Smooth muscle cell (in vitro differentiated cells): ENCODE measurements around the gene NHLRC2. TPM values are rescaled to one million over a fixed set of nuclear protein-coding genes. Genes with fewer than 3 reads are reported as not detected.

Experiments
- DNase-seq: peaks from one replicate; lab custom pipeline; 2025; ENCODE audit not compliant: unreplicated experiment; lab: John Stamatoyannopoulos, UW
- H2AFZ ChIP-seq: fragments of 200-600 bp; sonication (generic); 2 replicates; pipeline ENCODE4 v1.6.0; 2016; ENCODE audit warnings: antibody characterized with exemption, low read depth, mild to moderate bottlenecking
- H3F3A ChIP-seq: fragments of 200-600 bp; sonication (generic); 2 replicates; pipeline ENCODE4 v1.6.0; 2017; ENCODE audit warnings: antibody characterized with exemption, low read depth
- H3K27ac ChIP-seq: fragments of 200-600 bp; sonication (generic); 2 replicates; pipeline ENCODE4 v1.5.1; 2016; ENCODE audit warnings: low read depth, mild to moderate bottlenecking
- H3K27me3 ChIP-seq: fragments of 200-600 bp; sonication (generic); 2 replicates; pipeline ENCODE4 v1.6.1; 2016; ENCODE audit warnings: low read depth, mild to moderate bottlenecking
- H3K36me3 ChIP-seq: fragments of 200-600 bp; sonication (generic); 2 replicates; pipeline ENCODE4 v1.5.1; 2016; ENCODE audit warnings: low read depth
- H3K4me1 ChIP-seq: fragments of 200-600 bp; sonication (generic); 2 replicates; pipeline ENCODE4 v1.5.1; 2016; ENCODE audit warnings: low read depth
- H3K4me2 ChIP-seq: fragments of 200-600 bp; sonication (generic); 2 replicates; pipeline ENCODE4 v1.6.0; 2016; ENCODE audit warnings: mild to moderate bottlenecking
- H3K4me3 ChIP-seq: fragments of 200-600 bp; sonication (generic); 2 replicates; pipeline ENCODE4 v1.5.1; 2016; ENCODE audit warnings: mild to moderate bottlenecking
- H3K79me2 ChIP-seq: fragments of 200-600 bp; sonication (generic); 2 replicates; pipeline ENCODE4 v1.6.0; 2016; ENCODE audit warnings: low read depth, mild to moderate bottlenecking
- H3K9ac ChIP-seq: fragments of 200-600 bp; sonication (generic); 2 replicates; pipeline ENCODE4 v1.6.0; 2016; ENCODE audit warnings: low read depth
- H3K9me3 ChIP-seq: fragments of 200-600 bp; sonication (generic); replicated peaks from 2 replicates; pipeline ENCODE4 v1.5.1; 2016; ENCODE audit warnings: low read depth
- H4K20me1 ChIP-seq: fragments of 200-600 bp; sonication (generic); 2 replicates; pipeline ENCODE4 v1.6.0; 2016; ENCODE audit warnings: low read depth
- WGBS: methylation state at CpG from one replicate; pipeline ENCODE4 v1.1.7; 2016; ENCODE audit warnings: low lambda C conversion rate; 5-methylcytosine and 5-hydroxymethylcytosine counted together
- polyA plus RNA-seq: library from polyadenylated mRNA; unstranded; fragments of >200 nt; fragmentation: Nextera tagmentation; extraction: Ambion mirVana; gene quantifications from 2 replicates; pipeline ENCODE4 v1.2.1, GENCODE V29; 2016
- total RNA-seq: library from RNA; depleted of rRNA; stranded (reverse); fragments of >200 nt; gene quantifications from 2 replicates; pipeline ENCODE4 v1.2.3, GENCODE V29; 2014
- TF ChIP-seq, protein P1 (sequence below): fragments of 200-600 bp; sonication (generic); IDR thresholded peaks from 2 replicates; pipeline ENCODE4 v1.5.1; 2017; ENCODE audit warnings: borderline replicate concordance, mild to moderate bottlenecking, antibody characterized with exemption; ENCODE audit not compliant: insufficient read depth, poor library complexity, severe bottlenecking

The NHLRC2 gene
- total and polyA plus RNA-seq, 2 experiments from 2014 or later, result 5.1 to 14.4 TPM

DNA sequence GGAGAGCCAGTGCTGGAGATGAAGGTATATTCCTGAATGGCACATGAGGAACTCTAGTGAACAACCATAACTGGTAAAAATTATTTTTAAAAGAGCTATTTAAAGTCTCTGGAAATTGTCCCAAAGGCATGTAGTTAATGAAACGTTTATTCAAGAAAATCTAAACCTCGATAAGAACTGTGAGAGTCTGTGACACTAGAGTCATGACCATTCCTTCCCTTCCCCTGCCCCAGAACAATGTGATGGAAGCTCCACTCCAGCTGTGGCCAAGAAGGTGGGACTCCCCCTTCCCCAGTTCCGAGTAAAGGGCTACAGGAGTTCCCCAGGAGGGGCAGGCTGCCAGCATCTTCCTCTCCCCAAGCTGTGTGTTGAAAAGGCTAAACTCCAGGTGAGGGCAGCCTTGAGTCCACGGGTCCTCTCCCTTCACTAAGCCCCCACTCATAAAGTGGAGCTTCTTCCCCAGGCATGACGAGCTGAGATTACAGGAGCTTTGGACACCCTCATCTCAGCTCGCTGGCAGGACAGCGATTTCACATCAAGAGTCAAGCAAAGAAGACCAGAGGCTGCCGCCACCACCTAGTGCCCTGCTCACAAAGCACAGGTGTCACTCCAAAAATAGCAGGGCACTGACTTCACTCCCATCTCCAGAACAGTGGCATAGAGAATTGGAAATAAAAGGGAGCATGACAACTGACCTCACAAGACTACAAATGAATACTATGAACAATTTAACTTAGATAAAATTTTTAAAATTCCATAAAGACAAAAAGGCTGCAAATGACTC lies 68.5 kb downstream of the NHLRC2 start:
- no peak overlapping the region for H3K27ac ChIP-seq
- no peak for DNase-seq
- no peaks in the 10 kb centered on the region for H3F3A ChIP-seq
- H3K4me2 ChIP-seq, result no peak overlapping the region
- no peak overlapping the region for H2AFZ ChIP-seq
- H3K4me1 ChIP-seq, result no peaks in the 10 kb centered on the region
- WGBS, result 54% methylated on average over 8 of the region's 8 CpGs
- no peaks in the 10 kb centered on the region for H4K20me1 ChIP-seq
- H3K27me3 ChIP-seq, result peaks cover 8% of the 10 kb centered on the region
- H3K36me3 ChIP-seq, result no peaks in the 10 kb centered on the region
- H3K9me3 ChIP-seq, result no peaks in the 10 kb centered on the region
- TF ChIP-seq, protein P1, sequence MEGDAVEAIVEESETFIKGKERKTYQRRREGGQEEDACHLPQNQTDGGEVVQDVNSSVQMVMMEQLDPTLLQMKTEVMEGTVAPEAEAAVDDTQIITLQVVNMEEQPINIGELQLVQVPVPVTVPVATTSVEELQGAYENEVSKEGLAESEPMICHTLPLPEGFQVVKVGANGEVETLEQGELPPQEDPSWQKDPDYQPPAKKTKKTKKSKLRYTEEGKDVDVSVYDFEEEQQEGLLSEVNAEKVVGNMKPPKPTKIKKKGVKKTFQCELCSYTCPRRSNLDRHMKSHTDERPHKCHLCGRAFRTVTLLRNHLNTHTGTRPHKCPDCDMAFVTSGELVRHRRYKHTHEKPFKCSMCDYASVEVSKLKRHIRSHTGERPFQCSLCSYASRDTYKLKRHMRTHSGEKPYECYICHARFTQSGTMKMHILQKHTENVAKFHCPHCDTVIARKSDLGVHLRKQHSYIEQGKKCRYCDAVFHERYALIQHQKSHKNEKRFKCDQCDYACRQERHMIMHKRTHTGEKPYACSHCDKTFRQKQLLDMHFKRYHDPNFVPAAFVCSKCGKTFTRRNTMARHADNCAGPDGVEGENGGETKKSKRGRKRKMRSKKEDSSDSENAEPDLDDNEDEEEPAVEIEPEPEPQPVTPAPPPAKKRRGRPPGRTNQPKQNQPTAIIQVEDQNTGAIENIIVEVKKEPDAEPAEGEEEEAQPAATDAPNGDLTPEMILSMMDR, result no peak
- H3K79me2 ChIP-seq, result no peaks in the 10 kb centered on the region
- H3K4me3 ChIP-seq, result no peak overlapping the region
- no peak overlapping the region for H3K9ac ChIP-seq

DNA sequence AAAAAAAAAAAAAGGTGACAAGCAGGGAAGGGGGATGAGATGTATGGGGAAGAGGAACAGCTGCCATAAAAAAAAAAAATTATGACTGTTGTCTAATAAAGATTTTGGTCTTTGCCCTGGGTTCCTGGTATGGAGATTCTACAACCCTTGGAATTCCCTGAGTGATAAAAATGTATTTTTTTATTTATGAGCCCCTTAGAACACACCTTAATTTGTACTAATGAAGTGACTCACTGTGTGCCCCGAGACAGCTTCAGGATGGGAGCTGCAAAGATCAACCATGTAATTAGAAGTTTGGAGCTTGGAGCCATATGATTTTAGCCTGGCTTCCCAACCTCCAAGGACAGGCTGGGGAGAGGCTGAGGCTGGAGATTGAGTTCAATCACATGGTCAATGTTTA lies 69.7 kb downstream of the NHLRC2 start:
- Histone ChIP-seq H3K9me3 (no peaks in the 10 kb centered on the region), H4K20me1 (no peaks in the 10 kb centered on the region), H3F3A (no peaks in the 10 kb centered on the region), H3K4me2 (no peak overlapping the region), H3K27ac (no peak overlapping the region), H3K79me2 (no peaks in the 10 kb centered on the region), H2AFZ (no peak overlapping the region), H3K27me3 (peaks cover 8% of the 10 kb centered on the region), H3K36me3 (no peaks in the 10 kb centered on the region), H3K4me3 (no peak overlapping the region), H3K9ac (no peak overlapping the region), H3K4me1 (no peaks in the 10 kb centered on the region)
- TF ChIP-seq, protein P1, result no peak
- 78% methylated on average over 1 of the region's 1 CpG for WGBS
- no peak for DNase-seq

DNA sequence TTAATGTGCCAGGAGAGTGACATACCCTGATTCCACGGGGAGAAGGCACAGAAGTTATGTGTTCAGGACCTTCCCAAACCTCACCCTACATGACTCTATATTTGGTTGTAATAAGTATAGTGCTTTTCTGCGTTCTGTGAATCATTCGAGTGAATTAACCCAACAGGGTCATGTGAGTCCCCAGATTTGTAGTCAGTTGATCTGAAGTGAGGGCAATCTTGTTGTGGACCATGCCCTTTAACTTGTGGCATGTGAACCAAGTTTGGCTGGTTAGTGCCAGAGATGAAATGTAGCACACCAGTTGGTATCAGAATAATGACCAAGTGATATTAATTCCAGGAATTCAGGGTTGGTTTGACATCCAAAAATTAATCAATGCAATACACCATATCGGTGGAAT lies 70.2 kb downstream of the NHLRC2 start:
- no peak for DNase-seq
- peaks cover 8% of the 10 kb centered on the region for H3K27me3 ChIP-seq
- no peak overlapping the region for H3K27ac ChIP-seq
- no peaks in the 10 kb centered on the region for H3K4me1 ChIP-seq
- TF ChIP-seq, protein P1, result no peak
- H3K9me3 ChIP-seq, result no peaks in the 10 kb centered on the region
- no peaks in the 10 kb centered on the region for H3K36me3 ChIP-seq
- H3K79me2 ChIP-seq, result no peaks in the 10 kb centered on the region
- no peaks in the 10 kb centered on the region for H3F3A ChIP-seq
- no peak overlapping the region for H3K4me2 ChIP-seq
- H3K4me3 ChIP-seq, result no peak overlapping the region
- no peak overlapping the region for H3K9ac ChIP-seq
- H2AFZ ChIP-seq, result no peak overlapping the region
- no peaks in the 10 kb centered on the region for H4K20me1 ChIP-seq
- 87% methylated on average over 4 of the region's 4 CpGs for WGBS

DNA sequence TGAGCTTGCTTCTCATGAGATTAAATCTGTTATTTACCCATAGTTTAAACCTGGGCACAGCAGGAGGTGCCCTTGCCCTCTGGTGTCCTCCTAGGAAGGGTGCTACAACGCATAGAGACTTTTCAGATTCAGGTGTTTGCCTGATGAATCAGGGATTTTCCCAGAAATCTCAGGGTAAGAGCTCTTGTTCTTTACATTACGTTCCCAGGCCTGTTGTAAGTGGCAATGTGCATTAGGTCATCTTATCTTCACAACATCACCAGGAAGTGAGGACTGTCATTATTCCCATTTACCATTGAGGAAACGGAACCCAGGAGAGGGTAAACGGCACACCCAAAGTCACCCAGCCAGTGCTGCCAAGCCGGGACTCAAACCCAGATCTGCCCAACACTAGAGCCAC lies 73.0 kb downstream of the NHLRC2 start:
- H3K36me3 ChIP-seq, result no peaks in the 10 kb centered on the region
- H3K9me3 ChIP-seq, result no peaks in the 10 kb centered on the region
- no peaks in the 10 kb centered on the region for H3K79me2 ChIP-seq
- no peak overlapping the region for H3K9ac ChIP-seq
- H2AFZ ChIP-seq, result no peak overlapping the region
- TF ChIP-seq, protein P1, result no peak
- WGBS, result 83% methylated on average over 5 of the region's 5 CpGs
- no peak overlapping the region for H3K4me2 ChIP-seq
- H3K27ac ChIP-seq, result no peak overlapping the region
- DNase-seq, result no peak
- H3F3A ChIP-seq, result no peaks in the 10 kb centered on the region
- H4K20me1 ChIP-seq, result no peaks in the 10 kb centered on the region
- no peak overlapping the region for H3K4me3 ChIP-seq
- peaks cover 8% of the 10 kb centered on the region for H3K27me3 ChIP-seq
- no peaks in the 10 kb centered on the region for H3K4me1 ChIP-seq
